ENCODE data around the gene SDC4.

DNA sequence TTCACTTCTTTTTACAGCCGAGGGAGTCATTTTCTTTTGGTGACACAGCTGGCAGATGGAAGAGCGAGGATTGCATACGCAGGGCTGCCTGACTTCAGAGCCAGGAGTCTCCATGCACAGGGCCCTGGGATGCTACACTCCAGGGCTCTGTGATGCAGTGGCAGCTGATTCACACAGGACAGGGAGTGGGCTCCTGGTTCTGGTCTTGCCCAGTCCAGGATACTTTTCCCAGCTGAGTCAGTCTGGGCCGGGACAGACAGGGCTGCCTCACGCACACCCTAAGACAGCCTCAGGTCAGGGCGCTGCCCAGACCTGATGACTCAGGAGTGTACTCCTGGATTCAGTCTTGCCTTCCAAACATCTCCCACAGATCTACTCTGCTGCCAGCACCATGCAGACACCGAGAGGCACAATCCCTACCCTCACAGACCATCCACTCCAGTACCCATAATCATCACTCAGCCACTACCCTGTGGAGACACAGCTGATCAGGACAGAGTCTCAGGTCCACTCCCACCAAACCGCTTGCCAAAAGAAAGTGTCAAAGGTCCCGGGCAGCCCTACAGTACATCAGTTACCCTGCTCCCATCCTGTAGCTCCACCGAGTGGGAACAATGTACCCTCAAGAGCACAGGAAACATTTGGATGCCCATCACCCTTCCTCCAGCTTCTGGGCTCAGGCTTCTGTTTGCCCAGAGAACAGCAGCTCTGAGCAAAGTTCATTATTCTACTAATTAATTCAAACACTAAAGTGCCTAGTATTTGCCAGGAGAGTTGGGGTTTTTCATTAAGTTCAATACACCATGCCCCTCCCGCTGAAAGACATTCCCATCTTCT is 11.5 kb downstream of the SDC4 start:
- TF ChIP-seq, protein P1, sequence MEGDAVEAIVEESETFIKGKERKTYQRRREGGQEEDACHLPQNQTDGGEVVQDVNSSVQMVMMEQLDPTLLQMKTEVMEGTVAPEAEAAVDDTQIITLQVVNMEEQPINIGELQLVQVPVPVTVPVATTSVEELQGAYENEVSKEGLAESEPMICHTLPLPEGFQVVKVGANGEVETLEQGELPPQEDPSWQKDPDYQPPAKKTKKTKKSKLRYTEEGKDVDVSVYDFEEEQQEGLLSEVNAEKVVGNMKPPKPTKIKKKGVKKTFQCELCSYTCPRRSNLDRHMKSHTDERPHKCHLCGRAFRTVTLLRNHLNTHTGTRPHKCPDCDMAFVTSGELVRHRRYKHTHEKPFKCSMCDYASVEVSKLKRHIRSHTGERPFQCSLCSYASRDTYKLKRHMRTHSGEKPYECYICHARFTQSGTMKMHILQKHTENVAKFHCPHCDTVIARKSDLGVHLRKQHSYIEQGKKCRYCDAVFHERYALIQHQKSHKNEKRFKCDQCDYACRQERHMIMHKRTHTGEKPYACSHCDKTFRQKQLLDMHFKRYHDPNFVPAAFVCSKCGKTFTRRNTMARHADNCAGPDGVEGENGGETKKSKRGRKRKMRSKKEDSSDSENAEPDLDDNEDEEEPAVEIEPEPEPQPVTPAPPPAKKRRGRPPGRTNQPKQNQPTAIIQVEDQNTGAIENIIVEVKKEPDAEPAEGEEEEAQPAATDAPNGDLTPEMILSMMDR (IDR thresholded peaks at IDR 0.05), result no peak
- TF ChIP-seq EP300 (IDR thresholded peaks at IDR 0.05) (peak in 1 of 2 donors; percentile 50), POLR2A (IDR thresholded peaks at IDR 0.05) (no peak)
